Measurements from ENCODE around the gene INPP5D. TPM values are rescaled to one million over a fixed set of nuclear protein-coding genes. Genes with fewer than 3 reads are reported as not detected.
A peak's percentile ranks its signal among the peaks of the same experiment; 100 is the strongest.

The INPP5D gene
- polyA plus RNA-seq, 1 of the 3 experiments (the other 2 are of a cell fraction): 1.3 TPM

DNA sequence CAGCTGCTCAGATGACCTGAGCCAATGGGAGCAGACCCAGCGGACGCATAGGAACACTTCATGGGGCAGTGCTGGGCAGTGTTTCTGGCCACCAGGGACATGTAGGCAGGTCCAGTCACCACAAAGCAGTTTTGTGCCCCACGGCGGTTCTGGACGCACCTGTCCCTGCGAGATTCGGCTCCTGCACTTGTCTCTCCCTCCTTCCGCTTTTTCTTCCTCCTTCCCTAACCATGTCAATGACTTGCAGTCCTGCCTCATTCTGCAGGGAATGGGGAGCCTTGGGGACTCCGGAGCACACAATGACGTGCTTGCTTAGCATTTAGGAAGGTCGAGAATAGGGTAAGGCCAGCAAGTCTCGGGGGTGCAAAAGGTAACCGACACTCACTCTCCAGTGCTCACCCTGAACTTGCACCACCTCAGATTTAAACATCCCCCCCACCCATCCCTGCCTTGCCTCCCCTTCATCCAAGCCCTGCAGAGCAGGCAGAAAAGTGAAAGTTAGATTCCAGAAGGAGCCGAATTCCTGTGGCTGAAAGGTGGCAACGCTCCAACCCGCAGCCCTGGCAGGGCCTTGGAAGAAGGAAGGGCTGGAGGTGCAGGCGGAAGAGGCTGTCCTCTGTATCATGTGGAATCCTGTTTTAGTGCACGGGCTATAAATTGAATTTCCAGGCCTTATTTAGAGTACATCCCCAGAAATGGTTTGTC, 150.9 kb downstream of the INPP5D start:
- no peaks in the 10 kb centered on the region for H3K9me3 ChIP-seq
- peak overlapping the region; percentile 41; the same call in 1 of the 2 replicates for H2AFZ ChIP-seq (ENCODE audit: low read depth)
- CTCF ChIA-PET: interaction anchor here (1.0 to 2.0 kb wide), 3 partner anchors 11 to 357 kb away, joined by 3 to 6 read pairs (median 3); no protein-coding TSS in a partner anchor
- peak overlapping the region in 1 of 2 experiments; percentile 56; a peak in 1 of 4 replicates for H3K27ac ChIP-seq (ENCODE audit: low read depth in 2 of 2, low read length in 1 of 2)
- POLR2A ChIA-PET: no interaction called here
- H3K4me1 ChIP-seq (ENCODE audit: control insufficient read depth in 1 of 2, insufficient read depth in 2 of 2, low read depth in 1 of 2, low read length in 1 of 2): peaks cover 4 to 30% of the 10 kb centered on the region in 2 experiments; a peak in 3 of 4 replicates
- DNase-seq: no peak
- H3K36me3 ChIP-seq (replicated peaks in 1 of 2; ENCODE audit: control insufficient read depth in 1 of 2, insufficient read depth in 2 of 2, low read length in 1 of 2): no peaks in the 10 kb centered on the region
- H3K27me3 ChIP-seq (ENCODE audit: insufficient read depth): no peaks in the 10 kb centered on the region; the same call in 1 of the 2 replicates
- H3K4me2 ChIP-seq: peak overlapping the region; percentile 31; the same call in 1 of the 2 replicates
- H3K9me2 ChIP-seq: no peaks in the 10 kb centered on the region
- 64% methylated on average over 15 of the region's 18 CpGs for WGBS (ENCODE audit: low lambda C conversion rate)
- peaks cover 13% of the 10 kb centered on the region; the same call in 1 of the 2 replicates for H4K20me1 ChIP-seq (ENCODE audit: insufficient read depth)
- no peak overlapping the region for H3K4me3 ChIP-seq (ENCODE audit: low read depth in 2 of 2, low read length in 1 of 2)
- peaks cover 13% of the 10 kb centered on the region for H3F3A ChIP-seq (replicated peaks; ENCODE audit: insufficient read depth)
- no peak overlapping the region for H3K9ac ChIP-seq
- no peaks in the 10 kb centered on the region for H3K79me2 ChIP-seq (ENCODE audit: insufficient read depth)
- TF ChIP-seq, protein P1, sequence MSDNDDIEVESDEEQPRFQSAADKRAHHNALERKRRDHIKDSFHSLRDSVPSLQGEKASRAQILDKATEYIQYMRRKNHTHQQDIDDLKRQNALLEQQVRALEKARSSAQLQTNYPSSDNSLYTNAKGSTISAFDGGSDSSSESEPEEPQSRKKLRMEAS (IDR thresholded peaks at IDR 0.05; ENCODE audit: low read depth): peak; percentile 67
- TF ChIP-seq FOXM1 (IDR thresholded peaks at IDR 0.05; ENCODE audit: low read depth) (no peak), JUND (IDR thresholded peaks at IDR 0.05) (no peak; the same call in 1 of the 2 replicates), RFX5 (IDR thresholded peaks at IDR 0.05; ENCODE audit: low read length) (no peak), SMC3 (IDR thresholded peaks at IDR 0.05; ENCODE audit: low read depth, low read length) (no peak), CHD2 (IDR thresholded peaks at IDR 0.05; ENCODE audit: low read length, partially characterized antibody) (no peak), FOXJ3 (CRISPR knock-in tag; IDR thresholded peaks at IDR 0.05) (no peak), FOSL2 (IDR thresholded peaks at IDR 0.05; ENCODE audit: borderline replicate concordance, low read depth) (no peak; the same call in 1 of the 2 replicates), GABPA (IDR thresholded peaks at IDR 0.05; ENCODE audit: low read depth) (peak; percentile 56), YY1 (IDR thresholded peaks at IDR 0.05; ENCODE audit: low read depth) (no peak), MXI1 (IDR thresholded peaks at IDR 0.05; ENCODE audit: low read depth, low read length) (no peak), EZH2phosphoT487 (IDR thresholded peaks at IDR 0.05; ENCODE audit: borderline replicate concordance, low read depth) (no peak), TEAD4 (IDR thresholded peaks at IDR 0.05; ENCODE audit: borderline replicate concordance, insufficient read depth) (peak; percentile 80), RCOR1 (IDR thresholded peaks at IDR 0.05; ENCODE audit: low read length) (no peak), ELF1 (IDR thresholded peaks at IDR 0.05) (no peak), NRF1 (IDR thresholded peaks at IDR 0.05; ENCODE audit: low read depth, low read length) (no peak)
- TF ChIP-seq, protein P2, sequence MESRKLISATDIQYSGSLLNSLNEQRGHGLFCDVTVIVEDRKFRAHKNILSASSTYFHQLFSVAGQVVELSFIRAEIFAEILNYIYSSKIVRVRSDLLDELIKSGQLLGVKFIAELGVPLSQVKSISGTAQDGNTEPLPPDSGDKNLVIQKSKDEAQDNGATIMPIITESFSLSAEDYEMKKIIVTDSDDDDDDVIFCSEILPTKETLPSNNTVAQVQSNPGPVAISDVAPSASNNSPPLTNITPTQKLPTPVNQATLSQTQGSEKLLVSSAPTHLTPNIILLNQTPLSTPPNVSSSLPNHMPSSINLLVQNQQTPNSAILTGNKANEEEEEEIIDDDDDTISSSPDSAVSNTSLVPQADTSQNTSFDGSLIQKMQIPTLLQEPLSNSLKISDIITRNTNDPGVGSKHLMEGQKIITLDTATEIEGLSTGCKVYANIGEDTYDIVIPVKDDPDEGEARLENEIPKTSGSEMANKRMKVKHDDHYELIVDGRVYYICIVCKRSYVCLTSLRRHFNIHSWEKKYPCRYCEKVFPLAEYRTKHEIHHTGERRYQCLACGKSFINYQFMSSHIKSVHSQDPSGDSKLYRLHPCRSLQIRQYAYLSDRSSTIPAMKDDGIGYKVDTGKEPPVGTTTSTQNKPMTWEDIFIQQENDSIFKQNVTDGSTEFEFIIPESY (IDR thresholded peaks at IDR 0.05; ENCODE audit: borderline replicate concordance, low read depth): no peak
- TF ChIP-seq, protein P3, sequence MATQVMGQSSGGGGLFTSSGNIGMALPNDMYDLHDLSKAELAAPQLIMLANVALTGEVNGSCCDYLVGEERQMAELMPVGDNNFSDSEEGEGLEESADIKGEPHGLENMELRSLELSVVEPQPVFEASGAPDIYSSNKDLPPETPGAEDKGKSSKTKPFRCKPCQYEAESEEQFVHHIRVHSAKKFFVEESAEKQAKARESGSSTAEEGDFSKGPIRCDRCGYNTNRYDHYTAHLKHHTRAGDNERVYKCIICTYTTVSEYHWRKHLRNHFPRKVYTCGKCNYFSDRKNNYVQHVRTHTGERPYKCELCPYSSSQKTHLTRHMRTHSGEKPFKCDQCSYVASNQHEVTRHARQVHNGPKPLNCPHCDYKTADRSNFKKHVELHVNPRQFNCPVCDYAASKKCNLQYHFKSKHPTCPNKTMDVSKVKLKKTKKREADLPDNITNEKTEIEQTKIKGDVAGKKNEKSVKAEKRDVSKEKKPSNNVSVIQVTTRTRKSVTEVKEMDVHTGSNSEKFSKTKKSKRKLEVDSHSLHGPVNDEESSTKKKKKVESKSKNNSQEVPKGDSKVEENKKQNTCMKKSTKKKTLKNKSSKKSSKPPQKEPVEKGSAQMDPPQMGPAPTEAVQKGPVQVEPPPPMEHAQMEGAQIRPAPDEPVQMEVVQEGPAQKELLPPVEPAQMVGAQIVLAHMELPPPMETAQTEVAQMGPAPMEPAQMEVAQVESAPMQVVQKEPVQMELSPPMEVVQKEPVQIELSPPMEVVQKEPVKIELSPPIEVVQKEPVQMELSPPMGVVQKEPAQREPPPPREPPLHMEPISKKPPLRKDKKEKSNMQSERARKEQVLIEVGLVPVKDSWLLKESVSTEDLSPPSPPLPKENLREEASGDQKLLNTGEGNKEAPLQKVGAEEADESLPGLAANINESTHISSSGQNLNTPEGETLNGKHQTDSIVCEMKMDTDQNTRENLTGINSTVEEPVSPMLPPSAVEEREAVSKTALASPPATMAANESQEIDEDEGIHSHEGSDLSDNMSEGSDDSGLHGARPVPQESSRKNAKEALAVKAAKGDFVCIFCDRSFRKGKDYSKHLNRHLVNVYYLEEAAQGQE (IDR thresholded peaks at IDR 0.05; ENCODE audit: low read depth, low read length): no peak
- TF ChIP-seq, protein P4, sequence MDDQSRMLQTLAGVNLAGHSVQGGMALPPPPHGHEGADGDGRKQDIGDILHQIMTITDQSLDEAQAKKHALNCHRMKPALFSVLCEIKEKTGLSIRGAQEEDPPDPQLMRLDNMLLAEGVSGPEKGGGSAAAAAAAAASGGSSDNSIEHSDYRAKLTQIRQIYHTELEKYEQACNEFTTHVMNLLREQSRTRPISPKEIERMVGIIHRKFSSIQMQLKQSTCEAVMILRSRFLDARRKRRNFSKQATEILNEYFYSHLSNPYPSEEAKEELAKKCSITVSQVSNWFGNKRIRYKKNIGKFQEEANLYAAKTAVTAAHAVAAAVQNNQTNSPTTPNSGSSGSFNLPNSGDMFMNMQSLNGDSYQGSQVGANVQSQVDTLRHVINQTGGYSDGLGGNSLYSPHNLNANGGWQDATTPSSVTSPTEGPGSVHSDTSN (IDR thresholded peaks at IDR 0.05): peak; percentile 30; the same call in 1 of the 2 replicates
- TF ChIP-seq, protein P5, sequence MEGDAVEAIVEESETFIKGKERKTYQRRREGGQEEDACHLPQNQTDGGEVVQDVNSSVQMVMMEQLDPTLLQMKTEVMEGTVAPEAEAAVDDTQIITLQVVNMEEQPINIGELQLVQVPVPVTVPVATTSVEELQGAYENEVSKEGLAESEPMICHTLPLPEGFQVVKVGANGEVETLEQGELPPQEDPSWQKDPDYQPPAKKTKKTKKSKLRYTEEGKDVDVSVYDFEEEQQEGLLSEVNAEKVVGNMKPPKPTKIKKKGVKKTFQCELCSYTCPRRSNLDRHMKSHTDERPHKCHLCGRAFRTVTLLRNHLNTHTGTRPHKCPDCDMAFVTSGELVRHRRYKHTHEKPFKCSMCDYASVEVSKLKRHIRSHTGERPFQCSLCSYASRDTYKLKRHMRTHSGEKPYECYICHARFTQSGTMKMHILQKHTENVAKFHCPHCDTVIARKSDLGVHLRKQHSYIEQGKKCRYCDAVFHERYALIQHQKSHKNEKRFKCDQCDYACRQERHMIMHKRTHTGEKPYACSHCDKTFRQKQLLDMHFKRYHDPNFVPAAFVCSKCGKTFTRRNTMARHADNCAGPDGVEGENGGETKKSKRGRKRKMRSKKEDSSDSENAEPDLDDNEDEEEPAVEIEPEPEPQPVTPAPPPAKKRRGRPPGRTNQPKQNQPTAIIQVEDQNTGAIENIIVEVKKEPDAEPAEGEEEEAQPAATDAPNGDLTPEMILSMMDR (IDR thresholded peaks at IDR 0.05): no peak
- TF ChIP-seq, protein P6, sequence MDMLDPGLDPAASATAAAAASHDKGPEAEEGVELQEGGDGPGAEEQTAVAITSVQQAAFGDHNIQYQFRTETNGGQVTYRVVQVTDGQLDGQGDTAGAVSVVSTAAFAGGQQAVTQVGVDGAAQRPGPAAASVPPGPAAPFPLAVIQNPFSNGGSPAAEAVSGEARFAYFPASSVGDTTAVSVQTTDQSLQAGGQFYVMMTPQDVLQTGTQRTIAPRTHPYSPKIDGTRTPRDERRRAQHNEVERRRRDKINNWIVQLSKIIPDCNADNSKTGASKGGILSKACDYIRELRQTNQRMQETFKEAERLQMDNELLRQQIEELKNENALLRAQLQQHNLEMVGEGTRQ (IDR thresholded peaks at IDR 0.05; ENCODE audit: borderline replicate concordance, low read depth, low read length): no peak
- TF ChIP-seq, protein P7, sequence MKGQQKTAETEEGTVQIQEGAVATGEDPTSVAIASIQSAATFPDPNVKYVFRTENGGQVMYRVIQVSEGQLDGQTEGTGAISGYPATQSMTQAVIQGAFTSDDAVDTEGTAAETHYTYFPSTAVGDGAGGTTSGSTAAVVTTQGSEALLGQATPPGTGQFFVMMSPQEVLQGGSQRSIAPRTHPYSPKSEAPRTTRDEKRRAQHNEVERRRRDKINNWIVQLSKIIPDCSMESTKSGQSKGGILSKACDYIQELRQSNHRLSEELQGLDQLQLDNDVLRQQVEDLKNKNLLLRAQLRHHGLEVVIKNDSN (IDR thresholded peaks at IDR 0.05; ENCODE audit: borderline replicate concordance, low read depth): 0 out of 2 replicates have a peak, but pooled peaks have one; percentile 35
